Lower leg skin (tissue), 3 donors: ENCODE results near the gene SEMA6B.

Experiments used
- POLR2A ChIP-seq, 2 donors: fragments of 450-650 bp; IDR thresholded peaks; one replicate each; pipeline ENCODE4 v1.6.1; 2016 to 2017; ENCODE audit warnings: antibody characterized with exemption in 2 of 2, mild to moderate bottlenecking in 1 of 2, moderate library complexity in 1 of 2
- TF ChIP-seq, protein P1 (sequence below), 3 donors: fragments of 450-650 bp; IDR thresholded peaks; one replicate each; pipeline ENCODE4 v1.5.1; 2016; ENCODE audit warnings: antibody characterized with exemption in 3 of 3, mild to moderate bottlenecking in 3 of 3, moderate library complexity in 2 of 3

- TF ChIP-seq, protein P1, sequence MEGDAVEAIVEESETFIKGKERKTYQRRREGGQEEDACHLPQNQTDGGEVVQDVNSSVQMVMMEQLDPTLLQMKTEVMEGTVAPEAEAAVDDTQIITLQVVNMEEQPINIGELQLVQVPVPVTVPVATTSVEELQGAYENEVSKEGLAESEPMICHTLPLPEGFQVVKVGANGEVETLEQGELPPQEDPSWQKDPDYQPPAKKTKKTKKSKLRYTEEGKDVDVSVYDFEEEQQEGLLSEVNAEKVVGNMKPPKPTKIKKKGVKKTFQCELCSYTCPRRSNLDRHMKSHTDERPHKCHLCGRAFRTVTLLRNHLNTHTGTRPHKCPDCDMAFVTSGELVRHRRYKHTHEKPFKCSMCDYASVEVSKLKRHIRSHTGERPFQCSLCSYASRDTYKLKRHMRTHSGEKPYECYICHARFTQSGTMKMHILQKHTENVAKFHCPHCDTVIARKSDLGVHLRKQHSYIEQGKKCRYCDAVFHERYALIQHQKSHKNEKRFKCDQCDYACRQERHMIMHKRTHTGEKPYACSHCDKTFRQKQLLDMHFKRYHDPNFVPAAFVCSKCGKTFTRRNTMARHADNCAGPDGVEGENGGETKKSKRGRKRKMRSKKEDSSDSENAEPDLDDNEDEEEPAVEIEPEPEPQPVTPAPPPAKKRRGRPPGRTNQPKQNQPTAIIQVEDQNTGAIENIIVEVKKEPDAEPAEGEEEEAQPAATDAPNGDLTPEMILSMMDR (IDR thresholded peaks at IDR 0.05) = no peak
- TF ChIP-seq POLR2A (IDR thresholded peaks at IDR 0.05) = no peak
These were observed 17.7 kb upstream of the SEMA6B start for GRCh38 chr19:4577020-4577782.
